NCI-H2227 (cell line): ENCODE results near the gene CYP26C1.

ENCODE experiments used
- DNase-seq: peaks from one replicate; lab custom pipeline; 2025; ENCODE audit not compliant: unreplicated experiment; lab: John Stamatoyannopoulos, UW

Gene CYP26C1

GRCh38 chr10:93059975-93060886 is at the start of gene CYP26C1:
Gene CYP26C1, plus strand, starts transcription at chr10:93060798. Its CDS starts 466 bp downstream, at chr10:93061264.
- DNase-seq = no peak

- DNase-seq = no peak
Observed at GRCh38 chr10:93015722-93016121, 44.9 kb upstream of the CYP26C1 start.

GRCh38 chr10:93023013-93023650 is 37.5 kb upstream of the CYP26C1 start:
- no peak for DNase-seq

- no peak for DNase-seq
Observed at GRCh38 chr10:93026072-93026471, 34.5 kb upstream of the CYP26C1 start.

GRCh38 chr10:93027508-93027907 is 33.1 kb upstream of the CYP26C1 start:
- DNase-seq = no peak

- no peak for DNase-seq
Observed at GRCh38 chr10:93028883-93029282, 31.7 kb upstream of the CYP26C1 start.

- no peak for DNase-seq
Observed at GRCh38 chr10:93030409-93030808, 30.2 kb upstream of the CYP26C1 start.

- no peak for DNase-seq
Observed at GRCh38 chr10:93032105-93032808, 28.3 kb upstream of the CYP26C1 start.

GRCh38 chr10:93032809-93033137 is 27.8 kb upstream of the CYP26C1 start:
- DNase-seq = no peak

- no peak for DNase-seq
Observed at GRCh38 chr10:93034426-93034825, 26.2 kb upstream of the CYP26C1 start.

- no peak for DNase-seq
Observed at GRCh38 chr10:93039110-93039509, 21.5 kb upstream of the CYP26C1 start.

GRCh38 chr10:93039721-93040120 is 20.9 kb upstream of the CYP26C1 start:
- DNase-seq = no peak

- DNase-seq = no peak
Observed at GRCh38 chr10:93054486-93054885, 6.1 kb upstream of the CYP26C1 start.

- DNase-seq = no peak
Observed at GRCh38 chr10:93058139-93058538, 2.5 kb upstream of the CYP26C1 start.

- no peak for DNase-seq
Observed at GRCh38 chr10:93060887-93061593, 442 bp downstream of the CYP26C1 start.

GRCh38 chr10:93061594-93062513 is 1.3 kb downstream of the CYP26C1 start:
- no peak for DNase-seq

- DNase-seq = peak; percentile 25
Observed at GRCh38 chr10:93062514-93063143, 2.0 kb downstream of the CYP26C1 start.

GRCh38 chr10:93063144-93063976 is 2.8 kb downstream of the CYP26C1 start:
- no peak for DNase-seq
